IMR-90 (cell line): ENCODE results near the gene PROZ. TPM values are rescaled to one million over a fixed set of nuclear protein-coding genes. Genes with fewer than 3 reads are reported as not detected.

Source experiments
- BHLHE40 ChIP-seq: fragments of 150-350 bp; IDR thresholded peaks from 2 replicates; pipeline ENCODE4 v1.6.1; 2016; ENCODE audit warnings: mild to moderate bottlenecking, low read depth, low read length
- USF2 ChIP-seq: fragments of 150-350 bp; IDR thresholded peaks from 2 replicates; pipeline ENCODE4 v1.6.1; 2017; ENCODE audit warnings: mild to moderate bottlenecking, antibody characterized with exemption, low read length, low read depth
- polyA plus RNA-seq, 3 experiments: library from polyadenylated mRNA; depleted of rRNA; stranded (reverse); fragments of >200 nt; gene quantifications; 2 replicates each; pipeline ENCODE4 v1.2.3, GENCODE V29; 2012; ENCODE audit warnings: low replicate concordance in 1 of 3
- total RNA-seq: library from RNA; depleted of rRNA; stranded (reverse); fragments of >200 nt; gene quantifications from 2 replicates; pipeline ENCODE4 v1.2.3, GENCODE V29; 2012

The PROZ gene
- total and polyA plus RNA-seq, 2 of the 4 experiments (the other 2 are of a cell fraction), result not detected

GRCh38 chr13:113184568-113185440, 26.4 kb downstream of the PROZ start (continued):
- TF ChIP-seq BHLHE40 (no peak), USF2 (no peak)
